IPS-18a (cell line): Measurements from ENCODE around the gene MCTP2.
"Not testable (repeated sequence)": the region's sequence is repeated elsewhere in the genome, so short reads cannot be mapped to it uniquely, and the experiment has no call there.

Source experiments
- H3K27ac ChIP-seq: one replicate; pipeline ENCODE4 v1.5.1; 2013; ENCODE audit warnings: low read length
- H3K27me3 ChIP-seq: one replicate; pipeline ENCODE4 v1.6.1; 2013; ENCODE audit warnings: mild to moderate bottlenecking, low read length; ENCODE audit not compliant: control insufficient read depth, insufficient read depth
- H3K36me3 ChIP-seq: one replicate; pipeline ENCODE4 v1.6.1; 2013; ENCODE audit warnings: low read depth, low read length; ENCODE audit not compliant: control insufficient read depth
- H3K4me1 ChIP-seq: one replicate; pipeline ENCODE4 v1.6.1; 2013; ENCODE audit warnings: low read depth, low read length; ENCODE audit not compliant: control insufficient read depth
- H3K4me3 ChIP-seq: one replicate; pipeline ENCODE4 v1.5.1; 2013; ENCODE audit warnings: low read length
- H3K9ac ChIP-seq: one replicate; pipeline ENCODE4 v1.6.1; 2013; ENCODE audit warnings: mild to moderate bottlenecking, low read length, moderate library complexity
- H3K9me3 ChIP-seq: one replicate; pipeline ENCODE4 v1.6.1; 2013; ENCODE audit warnings: low read depth, low read length; ENCODE audit not compliant: control insufficient read depth

Gene MCTP2

DNA sequence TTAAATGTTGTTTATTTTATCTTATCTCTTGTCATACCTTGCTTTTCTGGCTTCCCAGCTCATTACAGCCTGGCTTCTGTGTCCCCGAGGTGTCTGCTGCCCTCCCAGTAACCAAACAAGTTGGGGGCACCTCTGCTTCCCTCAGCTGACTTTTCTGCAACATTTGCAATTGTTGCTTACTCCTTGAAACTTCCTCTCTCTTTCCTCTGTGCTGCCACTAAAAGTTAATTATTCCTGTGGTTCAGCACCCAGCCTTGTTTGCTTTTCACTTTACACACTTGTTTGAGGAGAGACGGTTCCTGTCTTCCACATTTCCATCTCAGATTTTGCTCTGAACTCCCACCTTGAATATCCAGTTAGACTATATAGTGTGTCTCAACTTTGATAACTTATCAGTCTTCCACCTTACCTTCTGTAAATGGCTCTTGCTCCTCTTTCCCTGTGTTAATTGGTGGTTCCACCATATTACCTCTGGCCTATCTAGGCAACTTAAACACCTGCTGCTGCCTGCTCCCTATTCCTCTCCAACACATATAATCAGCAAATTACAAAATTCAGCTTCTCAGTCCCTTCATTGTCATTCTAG, 21.6 kb downstream of the MCTP2 start:
- H3K9me3 ChIP-seq, result no peaks in the 10 kb centered on the region
- H3K27me3 ChIP-seq, result no peaks in the 10 kb centered on the region
- H3K9ac ChIP-seq, result no peak overlapping the region
- no peaks in the 10 kb centered on the region for H3K4me1 ChIP-seq
- no peak overlapping the region for H3K4me3 ChIP-seq
- no peak overlapping the region for H3K27ac ChIP-seq
- H3K36me3 ChIP-seq, result no peaks in the 10 kb centered on the region

DNA sequence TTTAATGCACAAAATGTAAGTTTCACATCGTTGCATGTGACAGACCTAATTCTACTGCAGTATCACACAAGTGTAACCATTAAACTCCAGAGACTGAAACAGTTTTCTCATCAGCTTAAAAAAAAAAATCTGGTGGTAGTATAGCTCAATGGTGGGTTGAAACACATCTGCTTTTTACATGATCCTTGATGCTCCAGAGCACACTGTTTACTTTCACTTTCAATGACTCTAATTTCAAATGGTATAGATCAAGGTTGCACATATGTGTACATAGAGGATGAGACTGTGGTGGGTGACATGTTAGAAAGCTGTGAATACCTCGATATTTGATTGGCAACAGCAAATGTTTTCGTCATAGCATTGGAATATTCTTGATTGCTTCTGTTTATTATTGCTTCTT, 22.4 kb downstream of the MCTP2 start:
- Histone ChIP-seq H3K27ac (no peak overlapping the region), H3K36me3 (no peaks in the 10 kb centered on the region), H3K9ac (no peak overlapping the region), H3K27me3 (no peaks in the 10 kb centered on the region), H3K9me3 (no peaks in the 10 kb centered on the region), H3K4me1 (no peaks in the 10 kb centered on the region), H3K4me3 (no peak overlapping the region)

DNA sequence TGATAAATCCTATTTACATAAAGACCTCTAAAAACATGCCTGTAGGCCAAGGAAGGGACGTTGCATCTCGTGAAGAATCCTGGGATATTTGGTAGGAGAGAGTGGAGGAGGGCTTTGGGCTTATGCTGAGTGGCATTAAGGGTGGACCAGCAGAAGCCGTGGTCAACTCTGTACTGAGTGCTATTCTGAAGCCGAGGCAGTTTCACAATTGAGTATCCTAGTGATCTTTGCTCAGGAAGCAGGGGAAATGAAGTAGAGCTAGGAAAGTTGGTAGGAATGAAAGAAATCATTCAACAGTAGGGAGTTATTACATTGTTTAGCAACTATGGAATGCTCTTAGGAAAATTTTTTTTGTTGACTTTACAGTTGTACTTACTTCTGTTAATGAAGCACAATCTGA, 24.2 kb downstream of the MCTP2 start:
- no peaks in the 10 kb centered on the region for H3K36me3 ChIP-seq
- no peaks in the 10 kb centered on the region for H3K4me1 ChIP-seq
- no peaks in the 10 kb centered on the region for H3K9me3 ChIP-seq
- H3K9ac ChIP-seq, result no peak overlapping the region
- H3K27me3 ChIP-seq, result no peaks in the 10 kb centered on the region
- no peak overlapping the region for H3K4me3 ChIP-seq
- no peak overlapping the region for H3K27ac ChIP-seq

DNA sequence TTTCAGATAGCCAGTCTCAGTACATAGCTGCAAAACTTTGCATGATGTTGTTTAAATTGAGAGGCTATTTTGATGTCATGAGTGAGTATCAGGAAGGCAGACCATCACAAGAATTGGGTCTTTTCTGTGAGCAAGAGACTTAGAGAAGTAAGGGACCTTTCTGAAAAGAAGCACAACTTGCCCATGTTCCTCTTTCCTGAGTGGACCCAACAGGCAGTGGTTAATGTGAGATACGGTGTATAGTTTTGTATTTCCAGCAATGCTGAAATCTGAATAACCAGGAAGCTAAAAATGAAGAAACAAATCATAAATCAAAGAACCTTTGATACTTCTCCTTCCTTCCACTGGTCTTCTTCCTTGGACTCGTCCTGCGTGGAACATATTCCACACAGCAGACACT, 25.1 kb downstream of the MCTP2 start:
- H3K9ac ChIP-seq, result no peak overlapping the region
- H3K4me1 ChIP-seq, result no peaks in the 10 kb centered on the region
- H3K36me3 ChIP-seq, result no peaks in the 10 kb centered on the region
- H3K9me3 ChIP-seq, result no peaks in the 10 kb centered on the region
- H3K27me3 ChIP-seq, result no peaks in the 10 kb centered on the region
- H3K4me3 ChIP-seq, result no peak overlapping the region
- no peak overlapping the region for H3K27ac ChIP-seq

DNA sequence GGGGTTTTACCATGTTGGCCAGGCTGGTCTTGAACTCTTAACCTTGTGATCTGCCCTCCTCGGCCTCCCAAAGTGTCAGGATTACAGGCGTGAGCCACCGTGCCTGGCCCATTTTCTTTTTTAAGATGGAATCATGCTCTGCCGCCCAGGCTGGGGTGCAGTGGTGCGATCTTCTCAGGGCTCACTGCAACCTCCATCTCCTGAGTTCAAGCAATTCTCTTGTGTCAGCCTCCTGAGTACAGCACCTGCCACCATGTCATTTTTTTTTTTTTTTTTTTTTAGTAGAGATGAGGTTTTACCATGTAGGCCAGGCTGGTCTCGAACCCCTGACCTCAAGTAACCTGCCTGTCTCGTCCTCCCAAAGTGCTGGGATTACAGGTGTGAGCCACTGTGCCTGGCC, 26.4 kb downstream of the MCTP2 start:
- H3K4me3 ChIP-seq, H3K9me3 ChIP-seq, H3K27me3 ChIP-seq, H3K4me1 ChIP-seq, H3K9ac ChIP-seq, H3K27ac ChIP-seq, H3K36me3 ChIP-seq: not testable (repeated sequence)

DNA sequence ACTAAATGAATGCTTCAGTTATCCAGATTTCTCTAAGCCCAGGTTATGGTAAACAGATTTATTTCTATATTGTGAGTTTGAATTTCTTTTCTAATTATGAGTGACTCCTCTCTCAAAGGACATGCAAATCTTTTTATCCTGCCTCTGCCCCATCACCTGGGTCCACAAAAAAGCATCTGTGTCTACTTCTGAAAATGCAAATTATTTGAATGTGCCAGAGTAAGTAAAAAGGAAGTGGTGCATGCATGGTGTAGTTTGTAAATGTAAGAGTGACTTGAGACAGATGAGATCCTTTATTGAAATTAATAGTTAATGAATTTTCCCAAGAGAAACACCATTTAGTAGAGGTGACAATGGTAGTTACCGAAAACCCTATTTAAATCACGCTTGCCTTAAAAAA, 26.9 kb downstream of the MCTP2 start:
- Histone ChIP-seq H3K27me3 (no peaks in the 10 kb centered on the region), H3K4me3 (no peak overlapping the region), H3K9me3 (no peaks in the 10 kb centered on the region), H3K36me3 (no peaks in the 10 kb centered on the region), H3K4me1 (no peaks in the 10 kb centered on the region), H3K9ac (no peak overlapping the region), H3K27ac (no peak overlapping the region)

DNA sequence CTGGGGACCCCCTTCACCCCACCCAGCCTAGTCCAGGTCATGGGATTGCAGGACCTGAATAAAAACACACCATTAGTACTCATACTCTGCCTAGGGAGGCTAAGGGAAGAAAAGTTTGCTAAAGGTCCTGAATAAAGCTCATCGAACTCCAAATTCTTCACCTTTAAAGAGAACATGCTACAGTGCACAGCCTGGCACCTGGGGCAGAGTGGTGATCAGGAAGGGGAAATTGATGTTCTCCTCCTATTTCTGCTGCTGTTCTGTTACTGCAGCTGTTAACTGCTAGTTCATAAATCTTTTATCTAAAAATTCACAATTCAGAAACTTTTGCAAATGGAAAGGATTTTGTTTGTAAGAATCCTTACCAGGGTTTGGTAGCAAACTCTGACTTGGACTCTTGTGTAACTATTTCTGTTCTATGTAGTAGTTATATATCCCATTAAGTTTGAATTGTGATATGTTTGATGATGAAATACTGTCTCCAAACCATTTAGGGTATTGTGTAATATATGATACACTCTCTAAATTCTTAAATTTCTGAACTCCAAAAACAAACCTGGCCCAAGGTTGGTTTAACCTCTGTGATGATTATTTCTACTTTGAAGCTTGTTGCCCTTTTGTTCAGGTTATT, 27.9 kb downstream of the MCTP2 start:
- H3K9me3 ChIP-seq, result no peaks in the 10 kb centered on the region
- H3K4me1 ChIP-seq, result no peaks in the 10 kb centered on the region
- no peaks in the 10 kb centered on the region for H3K27me3 ChIP-seq
- H3K36me3 ChIP-seq, result no peaks in the 10 kb centered on the region
- H3K4me3 ChIP-seq, result no peak overlapping the region
- H3K9ac ChIP-seq, result no peak overlapping the region
- no peak overlapping the region for H3K27ac ChIP-seq

DNA sequence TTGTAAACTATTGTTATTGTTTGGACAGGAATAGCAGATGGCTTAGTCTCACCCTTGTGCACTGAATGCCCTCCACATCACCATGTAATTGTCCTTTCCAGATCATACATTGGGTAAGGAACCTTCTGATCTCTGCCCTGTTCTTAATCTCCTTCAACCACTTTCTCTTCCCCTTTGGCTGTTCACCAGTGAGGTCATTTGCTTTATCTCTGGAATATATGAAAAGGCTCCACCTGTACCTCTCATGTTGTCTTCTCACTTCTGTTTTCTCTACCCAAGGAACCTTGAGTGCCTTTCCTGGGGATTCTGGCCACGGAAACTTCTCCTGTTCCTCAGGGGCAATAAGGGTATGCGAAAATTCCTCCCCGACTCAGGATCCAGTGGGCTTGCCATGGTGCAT, 28.5 kb downstream of the MCTP2 start:
- no peak overlapping the region for H3K9ac ChIP-seq
- H3K36me3 ChIP-seq, result no peaks in the 10 kb centered on the region
- H3K4me1 ChIP-seq, result no peaks in the 10 kb centered on the region
- H3K27ac ChIP-seq, result no peak overlapping the region
- H3K27me3 ChIP-seq, result no peaks in the 10 kb centered on the region
- H3K4me3 ChIP-seq, result no peak overlapping the region
- no peaks in the 10 kb centered on the region for H3K9me3 ChIP-seq

DNA sequence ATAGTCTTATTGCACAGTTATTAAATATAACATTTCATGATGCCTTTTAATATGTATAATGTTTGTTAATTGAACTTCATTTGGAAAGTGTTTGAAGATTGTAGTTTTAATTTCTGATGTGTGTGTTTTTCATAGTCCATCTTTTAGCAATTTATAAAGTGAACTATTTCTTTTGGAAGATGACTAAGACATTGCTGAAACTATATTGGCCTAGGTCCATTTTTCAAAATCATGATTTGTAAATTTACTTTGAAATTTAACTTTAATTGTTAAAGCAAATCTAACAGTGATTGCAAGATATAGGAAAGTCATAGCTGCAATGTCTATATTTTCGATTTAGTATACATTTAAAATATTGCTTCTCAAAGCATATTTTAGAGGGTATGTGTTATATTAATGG, 30.8 kb downstream of the MCTP2 start:
- no peaks in the 10 kb centered on the region for H3K27me3 ChIP-seq
- no peaks in the 10 kb centered on the region for H3K4me1 ChIP-seq
- no peak overlapping the region for H3K9ac ChIP-seq
- H3K27ac ChIP-seq, result no peak overlapping the region
- no peak overlapping the region for H3K4me3 ChIP-seq
- H3K36me3 ChIP-seq, result no peaks in the 10 kb centered on the region
- no peaks in the 10 kb centered on the region for H3K9me3 ChIP-seq

DNA sequence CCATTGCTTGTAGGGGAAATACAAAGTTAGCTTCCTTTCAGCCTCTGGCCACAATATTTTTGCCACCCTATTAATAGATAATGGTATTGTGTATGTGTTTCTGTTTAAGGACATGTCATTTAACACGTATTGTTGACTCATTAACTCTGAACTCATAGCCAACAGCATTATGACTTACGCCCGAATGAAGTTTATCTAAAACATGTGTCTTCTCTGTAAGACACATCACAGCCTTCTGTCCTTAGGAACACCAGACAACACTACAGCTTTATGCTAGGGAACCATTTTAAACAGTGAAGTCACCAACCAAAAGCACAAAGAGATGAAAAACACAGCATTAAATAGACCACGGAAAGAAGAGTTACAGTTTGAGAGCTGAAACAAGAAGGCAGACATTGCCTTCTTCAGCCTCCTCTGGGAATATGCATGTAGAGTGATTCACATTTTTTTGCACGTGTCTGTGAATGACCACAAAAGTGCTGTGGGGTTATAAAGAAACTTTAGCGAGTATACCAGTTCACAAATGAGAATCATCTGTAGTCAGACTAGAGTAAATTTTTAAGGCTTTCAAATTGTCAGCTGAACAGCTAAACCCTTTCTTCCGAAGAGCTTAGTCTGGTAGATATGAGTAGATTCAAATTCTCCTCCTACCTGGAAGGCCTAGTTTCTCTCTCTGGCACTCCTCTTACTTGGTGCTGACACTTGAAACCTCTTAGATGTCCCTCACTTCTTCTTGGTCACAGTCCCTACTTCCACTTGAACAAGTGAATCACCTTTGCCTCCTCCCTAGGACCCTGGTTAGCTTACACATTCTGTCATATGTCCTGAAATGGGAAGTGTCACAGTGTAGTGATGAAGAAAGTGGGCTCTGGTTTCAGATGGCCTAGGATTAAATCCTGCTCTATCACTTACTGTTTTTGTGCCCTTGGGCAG, 32.2 kb downstream of the MCTP2 start:
- Histone ChIP-seq H3K9ac (no peak overlapping the region), H3K27ac (no peak overlapping the region), H3K27me3 (no peaks in the 10 kb centered on the region), H3K36me3 (no peaks in the 10 kb centered on the region), H3K4me3 (no peak overlapping the region), H3K4me1 (no peaks in the 10 kb centered on the region), H3K9me3 (no peaks in the 10 kb centered on the region)

DNA sequence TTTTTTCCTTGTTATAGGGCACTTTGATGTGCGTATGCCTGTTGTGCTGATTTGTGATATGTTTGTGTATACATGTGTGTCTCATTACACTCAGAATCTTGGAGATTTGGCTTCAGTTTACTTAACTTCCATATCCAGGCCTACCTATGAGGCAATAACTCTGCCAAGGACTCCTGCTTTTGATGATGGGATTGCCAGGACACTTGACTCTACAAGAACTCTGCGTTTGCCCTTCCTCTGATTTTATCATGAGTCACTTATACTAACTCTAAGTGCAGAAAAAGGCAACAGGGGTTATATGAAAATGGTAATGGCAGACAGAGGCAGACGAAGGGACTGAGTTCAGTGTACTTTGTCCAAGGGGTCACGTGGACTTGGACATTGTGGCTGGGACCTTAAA, 33.6 kb downstream of the MCTP2 start:
- H3K27me3 ChIP-seq, result no peaks in the 10 kb centered on the region
- H3K36me3 ChIP-seq, result no peaks in the 10 kb centered on the region
- H3K4me3 ChIP-seq, result no peak overlapping the region
- no peak overlapping the region for H3K27ac ChIP-seq
- H3K9me3 ChIP-seq, result no peaks in the 10 kb centered on the region
- no peaks in the 10 kb centered on the region for H3K4me1 ChIP-seq
- no peak overlapping the region for H3K9ac ChIP-seq
